Tongue (tissue), 2 donors: ENCODE data around the gene ARHGEF11. TPM values are rescaled to one million over a fixed set of nuclear protein-coding genes. Genes with fewer than 3 reads are reported as not detected.

Source experiments
- DNase-seq: peaks from one replicate; pipeline ENCODE4 v3.0.0-alpha.2; 2015
- total RNA-seq: library from RNA; depleted of rRNA; stranded (reverse); fragments of >200 nt; gene quantifications from one replicate; pipeline ENCODE4 v1.2.3, GENCODE V29; 2014

The ARHGEF11 gene
- total RNA-seq, 1 donor from 2014 or later, result 27.7 TPM

GRCh38 chr1:156908541-156908940 is 137.0 kb downstream of the ARHGEF11 start:
- no peak for DNase-seq

GRCh38 chr1:156906206-156906906 is 139.2 kb downstream of the ARHGEF11 start:
- DNase-seq, result no peak

DNA sequence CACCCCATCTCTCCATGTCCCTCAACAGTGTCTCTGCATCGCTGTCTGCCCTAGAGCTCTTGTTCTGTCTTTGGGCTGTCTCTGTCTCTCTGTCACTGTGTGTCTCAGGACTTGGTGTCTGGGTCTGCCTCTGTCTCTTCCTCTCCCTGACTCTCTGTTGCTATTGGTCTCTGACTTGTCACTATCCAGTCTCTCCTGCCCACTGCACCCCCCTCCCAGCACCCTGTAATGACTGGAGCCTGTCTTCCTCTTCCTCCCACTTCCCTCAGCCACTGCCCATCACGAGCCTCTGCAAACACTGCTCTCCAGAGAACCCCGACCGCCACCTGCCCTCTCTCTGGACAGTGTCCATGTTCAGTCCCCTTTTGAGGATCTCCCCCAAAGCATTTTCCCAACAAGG is 139.9 kb downstream of the ARHGEF11 start:
- DNase-seq, result no peak

DNA sequence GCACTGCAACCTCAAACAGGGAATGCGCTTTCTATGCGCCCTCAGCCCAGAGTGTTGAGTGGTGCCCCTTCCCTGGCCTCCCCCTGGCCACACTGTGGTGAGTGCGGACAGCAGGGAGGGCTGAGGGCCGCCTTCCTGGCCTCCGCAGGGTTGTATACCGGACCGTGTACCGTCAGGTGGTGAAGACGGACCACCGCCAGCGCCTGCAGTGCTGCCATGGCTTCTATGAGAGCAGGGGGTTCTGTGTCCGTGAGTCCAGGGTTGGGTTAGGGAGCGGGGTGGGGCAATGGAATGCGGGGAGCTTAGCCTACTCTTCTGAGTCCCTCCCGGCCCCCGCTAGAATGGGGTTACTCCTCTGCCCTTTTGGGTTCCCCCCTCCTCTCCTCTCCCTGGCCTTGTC is 140.4 kb downstream of the ARHGEF11 start:
- DNase-seq, result no peak

DNA sequence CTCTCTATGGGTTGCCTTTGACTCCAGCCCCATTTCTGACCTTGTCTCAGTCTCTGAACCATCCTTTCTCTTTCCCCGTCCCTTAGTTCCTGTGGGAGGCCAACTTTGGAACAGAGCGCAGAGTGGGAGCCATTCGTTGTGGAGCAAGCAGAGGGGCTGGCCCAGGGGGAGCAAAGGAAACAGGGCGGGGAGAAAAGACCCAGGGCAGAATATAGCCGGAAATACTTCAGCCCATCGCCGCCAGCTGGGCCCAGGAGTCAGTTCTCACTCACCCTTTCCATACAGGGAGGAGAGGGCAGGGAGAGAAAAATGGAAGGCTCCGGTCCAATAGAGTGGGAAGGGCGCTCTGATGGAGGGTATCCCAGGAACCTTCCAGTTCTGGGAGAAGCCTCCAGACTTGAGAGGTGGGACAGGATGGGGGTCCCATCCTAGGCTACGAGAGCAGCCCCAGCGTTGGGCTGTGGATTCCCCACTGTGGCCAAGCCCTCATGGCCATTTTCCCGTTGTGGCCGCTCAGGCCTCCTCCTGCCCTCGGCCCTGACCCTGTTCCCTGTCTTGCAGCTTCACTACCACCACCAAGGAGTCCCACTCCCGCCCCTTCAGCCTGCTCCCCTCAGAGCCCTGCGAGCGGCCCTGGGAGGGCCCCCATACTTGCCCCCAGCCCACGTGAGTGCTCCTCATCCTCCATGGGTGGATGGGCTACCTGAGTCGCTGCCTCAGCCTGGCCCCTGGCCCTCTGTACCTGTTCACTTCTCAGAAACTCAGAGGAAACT is 141.2 kb downstream of the ARHGEF11 start:
- no peak for DNase-seq

GRCh38 chr1:156903328-156904091 is 142.0 kb downstream of the ARHGEF11 start:
- no peak for DNase-seq

- DNase-seq, result no peak
Measured at GRCh38 chr1:156901966-156902915, 143.3 kb downstream of the ARHGEF11 start.

- DNase-seq, result no peak
Measured at GRCh38 chr1:156901590-156901900, 144.0 kb downstream of the ARHGEF11 start.

DNA sequence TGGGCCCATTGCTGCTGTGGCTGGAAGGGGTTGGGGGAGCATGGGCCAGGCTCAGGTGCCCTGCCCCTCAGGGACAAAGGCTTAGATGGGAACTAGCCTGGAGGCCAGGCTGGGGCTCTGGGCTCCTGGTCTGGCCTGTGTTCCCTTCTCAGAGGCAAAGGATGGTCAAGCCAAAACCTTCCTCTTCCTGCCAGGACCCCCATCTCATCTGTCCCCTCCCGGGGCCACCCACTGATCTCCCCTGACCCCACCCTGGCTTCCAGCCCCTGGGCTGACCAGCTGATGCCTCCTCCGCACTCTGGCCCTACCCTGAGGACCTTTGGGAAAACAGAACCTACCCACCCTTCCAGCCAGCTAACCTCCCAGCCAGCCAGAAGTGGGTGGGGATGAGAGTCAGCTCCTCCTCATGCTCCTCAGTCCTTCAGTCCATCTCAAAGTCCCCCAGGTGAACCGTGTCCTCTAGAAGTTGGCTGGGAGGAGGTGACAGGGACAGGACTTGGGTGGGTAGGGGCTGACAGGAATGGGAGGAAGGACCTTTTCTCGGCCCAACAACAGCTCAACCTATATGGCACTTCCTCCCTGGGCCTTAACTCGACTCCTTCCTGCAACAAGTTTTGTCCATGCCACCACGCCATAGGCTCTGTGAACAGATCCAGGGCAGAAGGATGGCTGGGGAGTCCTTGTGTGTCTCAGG is 144.5 kb downstream of the ARHGEF11 start:
- no peak for DNase-seq

GRCh38 chr1:156899956-156900718 is 145.4 kb downstream of the ARHGEF11 start:
- peak; percentile 49 for DNase-seq

- DNase-seq, result no peak
Measured at GRCh38 chr1:156898971-156899664, 146.4 kb downstream of the ARHGEF11 start.

DNA sequence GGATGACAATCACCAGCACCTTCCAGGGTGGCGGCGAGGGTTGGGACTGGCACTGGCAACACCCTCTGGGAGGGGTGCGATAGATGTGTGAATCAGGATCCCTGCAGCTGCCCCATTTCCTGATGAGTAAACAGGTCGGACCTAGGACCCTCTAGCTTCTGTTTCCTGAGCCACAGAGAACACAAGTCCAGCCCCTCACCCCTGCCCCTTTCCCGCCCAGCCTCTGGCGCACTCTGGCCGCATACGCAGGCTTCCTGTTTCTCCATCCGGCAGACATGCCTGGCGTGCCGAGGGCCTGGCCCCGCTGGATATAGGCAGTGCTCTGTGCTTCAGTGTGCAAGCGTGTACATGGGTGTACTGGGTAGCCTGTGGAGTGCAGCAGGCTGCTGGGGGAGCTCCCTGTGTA is 147.4 kb downstream of the ARHGEF11 start:
- peak; percentile 71 for DNase-seq

DNA sequence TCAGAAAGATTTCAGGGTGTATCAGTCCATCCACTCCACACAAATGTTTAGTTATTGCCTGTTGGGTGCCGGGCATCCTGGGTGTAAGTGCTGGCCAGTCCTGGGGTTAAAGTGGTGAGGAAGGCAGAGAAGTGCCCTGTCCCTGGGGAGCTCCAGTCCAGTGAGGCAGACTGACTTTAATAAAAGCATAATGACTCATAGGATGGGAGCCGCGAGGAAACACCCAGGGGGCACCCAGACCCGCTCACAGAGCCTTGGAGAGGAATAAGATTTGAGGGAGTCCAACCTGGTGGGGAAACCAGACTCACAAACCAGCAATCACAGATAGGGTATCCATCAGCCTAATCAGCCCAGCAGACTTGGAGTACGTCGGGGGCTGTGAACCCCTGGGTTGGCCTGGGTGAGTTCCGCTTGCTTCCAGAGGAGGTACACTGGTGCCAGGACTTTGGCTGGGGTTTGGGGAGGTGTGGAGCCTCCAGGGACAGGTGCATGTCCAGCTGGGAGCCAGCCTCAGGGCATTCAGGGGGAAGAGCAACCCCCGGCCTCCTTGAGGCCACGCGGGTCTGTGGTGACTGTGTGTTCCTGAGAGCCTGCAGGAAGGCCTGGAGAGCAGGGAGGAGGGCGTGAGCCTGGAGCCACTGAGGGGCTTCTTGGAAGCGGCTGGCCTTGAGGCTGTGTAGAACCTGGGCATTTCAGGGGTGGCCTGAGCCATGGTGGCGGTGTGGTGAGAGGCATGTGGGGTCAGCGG is 148.3 kb downstream of the ARHGEF11 start:
- no peak for DNase-seq

DNA sequence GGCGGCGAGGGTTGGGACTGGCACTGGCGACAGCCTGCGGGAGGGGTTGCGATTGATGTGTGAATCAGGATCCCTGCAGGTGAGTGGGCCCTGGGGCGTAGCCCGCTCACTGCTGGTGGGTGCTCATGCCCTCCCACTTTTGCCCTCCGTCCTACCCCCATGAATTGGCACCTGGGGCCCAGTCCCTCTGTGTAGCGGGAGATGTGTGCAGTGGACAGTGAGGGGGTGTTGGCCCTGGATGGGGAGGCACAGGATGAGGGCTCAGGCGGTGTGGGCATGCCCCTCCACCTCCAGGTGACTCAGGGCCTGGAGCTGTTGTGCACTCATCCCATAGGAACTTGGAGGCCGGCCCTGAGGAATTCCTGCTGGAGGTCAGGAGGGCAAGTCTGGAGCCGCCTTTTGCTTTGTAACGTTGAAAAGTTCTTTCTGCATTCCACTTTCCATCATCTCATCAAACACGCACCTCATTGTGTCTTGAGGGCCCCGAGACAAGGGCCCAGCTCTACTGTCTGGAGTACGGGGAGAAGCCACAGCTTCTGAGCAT is 149.0 kb downstream of the ARHGEF11 start:
- no peak for DNase-seq

GRCh38 chr1:156895927-156896326 is 149.6 kb downstream of the ARHGEF11 start:
- no peak for DNase-seq

DNA sequence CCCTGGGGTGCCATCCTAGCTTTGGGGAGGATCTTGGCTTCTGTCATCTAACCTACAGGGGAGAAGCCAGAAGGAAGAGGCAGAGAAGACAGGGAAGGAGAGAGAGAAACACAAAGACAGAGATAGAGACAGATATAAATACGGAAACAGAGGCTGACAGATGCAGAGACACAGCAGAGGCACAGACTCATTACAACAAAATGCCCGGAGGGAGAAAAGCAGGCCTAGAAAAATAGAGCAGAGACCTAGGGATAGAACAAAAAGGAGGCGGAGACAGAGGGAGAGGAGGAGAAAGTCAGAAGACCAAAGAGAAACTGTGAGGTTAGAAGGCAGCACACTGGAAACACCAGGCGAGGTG is 150.1 kb downstream of the ARHGEF11 start:
- no peak for DNase-seq

DNA sequence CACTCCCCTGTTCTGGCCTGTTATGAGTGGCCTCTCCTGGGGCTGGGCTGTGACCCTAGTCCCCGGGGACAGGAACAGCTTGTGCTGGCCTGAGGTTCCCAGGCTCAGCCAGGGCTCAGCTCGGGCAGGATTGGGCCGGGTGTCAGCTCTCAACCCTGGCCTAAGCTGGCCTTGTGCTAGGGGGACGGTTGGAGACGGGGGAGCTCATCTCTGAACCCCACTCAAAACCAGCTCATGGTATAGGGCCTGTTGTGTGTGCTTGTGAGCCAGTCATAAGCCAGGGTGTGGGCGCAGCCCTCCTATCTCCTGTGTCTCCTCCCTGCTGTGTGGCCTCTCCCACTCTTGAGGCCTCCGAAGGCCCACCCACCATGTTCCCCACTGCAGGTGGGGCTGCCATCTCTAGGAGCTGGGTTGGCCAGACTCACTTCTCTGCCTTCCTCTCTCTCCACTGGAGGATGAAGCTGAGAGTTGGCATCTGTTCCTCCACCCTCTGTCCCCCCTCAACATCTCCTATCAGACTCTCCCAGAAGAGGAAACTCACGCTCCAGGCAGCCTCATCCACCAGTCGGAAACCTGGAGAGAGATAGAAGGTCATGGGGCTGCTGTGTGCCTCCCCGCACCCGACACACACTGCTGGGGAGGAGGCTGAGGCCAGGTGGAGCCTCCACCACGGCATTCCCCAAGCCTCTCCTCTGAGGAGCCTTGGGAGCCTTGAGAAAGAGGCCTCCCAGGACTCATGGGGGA is 150.7 kb downstream of the ARHGEF11 start:
- no peak for DNase-seq

DNA sequence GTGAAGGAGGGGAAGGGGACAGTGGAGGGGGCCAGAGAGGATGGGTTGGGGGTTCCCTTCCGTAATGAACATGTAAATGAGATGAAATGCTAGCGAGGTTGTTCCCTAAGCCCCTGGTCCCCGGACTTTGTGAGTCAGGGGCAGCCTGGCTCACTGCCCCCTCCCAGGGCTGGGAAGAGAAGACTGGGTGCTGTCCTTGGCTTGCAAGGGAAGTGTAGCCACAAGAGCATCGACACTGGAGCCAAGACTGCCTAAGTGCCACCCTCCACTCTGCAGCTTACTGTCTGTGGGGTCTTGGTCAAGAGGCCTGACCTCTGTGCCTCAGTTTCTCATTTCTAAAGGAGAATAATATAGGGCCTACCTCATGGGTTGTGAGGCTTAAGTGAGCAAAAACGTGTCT is 151.5 kb downstream of the ARHGEF11 start:
- no peak for DNase-seq
